Measurements from ENCODE around the gene KYNU.
"Not testable (repeated sequence)": the region's sequence is repeated elsewhere in the genome, so short reads cannot be mapped to it uniquely, and the experiment has no call there.

The KYNU gene

DNA sequence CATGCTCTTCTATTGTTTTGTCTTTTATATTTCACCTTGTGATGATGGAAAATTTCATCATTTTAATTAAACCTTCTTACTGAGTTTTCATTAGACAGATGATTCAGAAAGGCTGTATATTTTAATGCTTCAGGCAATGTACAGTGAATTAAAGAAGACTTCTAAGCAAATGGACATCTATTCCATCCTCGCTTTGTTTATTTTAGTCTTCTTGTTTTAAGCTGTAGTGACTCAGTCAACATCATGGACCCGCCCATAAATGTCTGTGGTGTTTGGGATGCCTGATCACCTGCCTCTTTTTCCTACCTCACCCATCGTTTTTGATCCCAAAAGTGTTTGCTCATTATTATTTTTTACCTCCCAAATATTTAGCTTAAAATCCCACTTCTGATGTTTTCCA is 43.1 kb downstream of the KYNU start:
- no peak for DNase-seq

DNA sequence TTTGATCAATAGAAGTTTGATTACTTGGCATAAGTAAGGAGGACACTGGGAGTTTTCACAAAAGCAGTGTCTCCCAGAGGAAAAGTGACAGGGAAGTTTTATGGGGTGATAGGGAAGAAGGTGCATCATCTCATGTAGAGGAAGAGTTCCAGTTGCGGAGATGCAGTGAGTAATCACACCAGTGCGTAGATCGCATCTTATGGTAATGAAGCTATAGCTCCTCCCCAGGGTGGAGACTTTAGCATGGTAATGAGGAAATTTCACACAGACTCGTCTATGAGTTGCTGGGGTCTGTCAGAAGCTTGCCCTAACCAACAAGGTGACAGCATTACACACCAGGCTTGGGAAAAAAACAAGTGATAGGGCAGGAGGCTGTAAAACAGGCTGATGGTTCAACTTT is 49.0 kb downstream of the KYNU start:
- no peak for DNase-seq

DNA sequence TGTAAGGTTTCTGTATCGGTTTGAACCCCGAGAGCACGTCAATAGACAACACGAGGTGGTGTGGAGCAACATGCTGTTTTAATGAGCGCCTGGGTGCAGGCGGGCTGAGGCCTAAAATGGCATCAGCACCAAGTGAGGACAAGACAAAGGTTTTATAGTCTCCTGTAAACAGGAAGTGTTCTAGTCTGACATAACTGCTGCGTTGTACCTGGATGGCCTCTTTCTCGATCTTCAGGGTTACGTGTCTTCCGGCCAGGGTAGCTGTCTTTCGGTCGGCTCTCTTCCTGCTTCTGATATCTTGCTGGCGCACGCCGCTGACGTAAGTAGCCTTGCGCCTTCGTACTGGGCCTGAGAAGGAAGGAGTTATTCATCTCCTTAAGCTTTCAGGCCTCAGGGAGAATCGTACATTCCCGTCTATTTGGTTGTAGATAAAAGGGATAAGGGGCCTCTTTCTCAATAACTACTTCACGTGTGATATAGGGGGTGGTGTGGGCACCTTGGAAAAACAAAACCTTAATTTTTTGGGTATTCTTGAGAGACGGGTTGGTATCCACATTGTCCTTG is 53.5 kb downstream of the KYNU start:
- DNase-seq = no peak

DNA sequence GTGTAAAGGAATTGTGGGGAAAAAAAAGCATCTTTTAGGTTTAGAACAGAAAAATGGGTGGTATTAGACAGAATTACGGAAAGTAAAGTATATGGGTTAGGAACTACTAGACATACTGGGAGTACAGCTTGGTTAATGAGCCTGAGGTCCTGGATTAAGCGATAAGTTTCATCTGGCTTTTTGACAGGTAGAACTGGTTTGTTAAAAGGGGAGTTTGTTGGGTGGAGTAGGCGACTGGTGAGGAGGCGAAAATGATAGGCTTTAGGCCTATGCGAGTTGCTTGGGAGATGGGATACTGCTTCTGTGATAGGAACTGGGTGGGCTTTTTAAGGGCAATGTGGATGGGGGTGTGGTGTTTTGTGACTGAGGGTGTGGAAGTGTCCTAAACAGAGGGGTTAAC is 56.5 kb downstream of the KYNU start:
- DNase-seq = no peak

DNA sequence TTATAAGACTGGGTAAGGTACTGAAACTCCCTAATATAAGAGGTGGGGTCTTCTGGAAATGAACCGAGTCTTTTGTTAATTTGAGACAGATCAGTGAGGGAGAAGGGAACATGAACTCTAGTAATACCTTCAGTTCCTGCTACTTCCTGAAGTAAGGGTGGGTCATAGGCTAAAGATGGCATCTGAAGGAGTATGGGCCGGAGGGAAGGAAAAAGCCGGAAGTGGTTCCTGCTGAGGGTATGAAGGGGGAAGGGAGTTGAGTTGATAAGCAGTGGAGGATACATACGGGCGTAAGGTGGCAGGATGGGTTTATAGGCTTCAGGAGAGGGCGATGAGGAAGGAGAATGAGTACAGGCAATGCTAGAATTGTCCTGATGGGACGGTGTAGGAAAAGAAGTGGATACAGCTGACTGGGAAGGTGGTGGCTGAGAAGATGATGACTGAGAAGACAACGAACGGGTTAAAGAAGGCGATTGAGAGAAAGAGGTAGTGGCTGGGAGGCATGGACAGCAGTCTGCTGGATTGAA is 58.2 kb downstream of the KYNU start:
- no peak for DNase-seq

DNA sequence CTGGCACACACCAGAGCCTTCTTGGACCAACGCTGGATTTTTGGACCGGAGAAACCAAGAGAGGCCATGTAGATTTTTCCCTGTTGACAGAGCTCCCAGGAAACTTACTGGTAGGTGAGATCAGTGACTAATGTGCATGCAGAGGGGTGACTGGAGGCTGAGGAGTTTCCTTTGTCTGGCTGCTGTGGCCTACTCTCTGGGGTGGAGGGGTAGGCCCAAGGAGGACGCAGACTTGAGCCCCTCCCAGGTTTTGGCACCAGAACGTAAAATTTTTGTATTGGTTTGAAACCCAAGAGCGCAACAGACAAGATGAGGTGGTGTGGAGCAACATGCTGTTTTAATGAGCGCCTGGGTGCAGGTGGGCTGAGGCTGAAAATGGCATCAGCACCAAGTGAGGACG is 59.2 kb downstream of the KYNU start:
- no peak for DNase-seq

DNA sequence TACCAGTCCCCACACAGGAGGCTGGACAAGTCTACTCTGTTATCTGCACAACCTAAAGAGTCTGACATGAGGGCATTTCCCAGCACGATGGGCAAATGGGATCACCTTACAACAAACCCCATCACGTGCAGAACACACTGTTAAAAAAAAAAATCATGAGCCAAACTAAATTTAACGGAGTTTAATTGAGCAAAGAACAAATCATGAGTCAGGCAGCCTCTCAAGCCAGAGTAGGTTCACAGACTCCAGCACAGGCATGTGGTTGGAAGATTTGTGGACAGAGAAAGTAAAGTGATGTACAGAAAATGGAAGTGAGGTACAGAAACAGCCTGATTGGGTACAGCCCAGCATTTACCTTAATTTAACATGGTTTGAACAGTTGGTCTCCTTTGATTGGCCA is 59.9 kb downstream of the KYNU start:
- DNase-seq = no peak

DNA sequence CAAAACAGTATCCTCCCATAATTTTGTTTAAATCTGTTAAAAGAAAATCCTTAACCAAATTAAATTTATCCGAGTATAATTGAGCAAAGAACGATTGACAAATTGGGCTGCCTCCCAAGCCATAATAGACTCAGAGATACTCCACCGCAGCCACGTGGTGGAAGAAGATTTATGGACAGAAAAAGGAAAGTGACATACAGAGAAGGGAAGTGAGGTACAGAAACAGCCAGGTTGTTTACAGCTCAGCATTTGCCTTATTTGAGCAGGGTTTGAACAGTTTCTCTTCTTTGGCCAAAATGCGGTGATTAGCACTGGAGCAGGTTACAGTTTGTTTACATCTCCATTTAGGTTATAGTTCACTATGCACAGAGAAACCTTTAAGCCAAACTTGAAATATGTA is 60.8 kb downstream of the KYNU start:
- DNase-seq = no peak

DNA sequence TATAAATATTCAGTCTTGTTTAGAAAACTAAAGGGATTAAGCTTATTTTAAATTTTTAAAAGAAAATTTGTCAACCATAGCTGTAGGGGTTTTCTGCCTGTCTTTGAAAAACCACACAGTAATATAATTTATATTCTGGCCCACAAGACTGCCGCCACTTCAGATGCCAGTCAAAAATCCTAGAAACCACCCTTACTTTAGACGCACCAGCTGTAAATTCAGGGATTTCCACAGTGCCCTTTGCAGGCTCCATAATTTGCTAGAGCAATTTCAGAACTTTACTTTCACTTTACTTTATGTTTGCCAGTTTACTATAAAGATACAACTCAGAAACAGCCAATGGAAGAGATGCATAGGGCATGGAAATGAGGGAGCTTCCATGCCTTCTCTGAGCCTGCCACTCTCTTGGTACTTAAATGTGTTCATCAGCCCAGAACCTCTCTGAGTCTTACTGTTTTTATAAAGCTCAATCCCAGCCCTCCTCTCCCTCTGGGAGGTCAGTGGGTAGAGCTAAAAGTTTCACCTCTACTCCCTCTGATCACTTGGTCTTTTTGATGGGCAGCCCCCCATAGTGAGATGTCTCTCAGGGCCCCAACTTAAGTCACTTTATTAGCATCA is 63.3 kb downstream of the KYNU start:
- DNase-seq = no peak

DNA sequence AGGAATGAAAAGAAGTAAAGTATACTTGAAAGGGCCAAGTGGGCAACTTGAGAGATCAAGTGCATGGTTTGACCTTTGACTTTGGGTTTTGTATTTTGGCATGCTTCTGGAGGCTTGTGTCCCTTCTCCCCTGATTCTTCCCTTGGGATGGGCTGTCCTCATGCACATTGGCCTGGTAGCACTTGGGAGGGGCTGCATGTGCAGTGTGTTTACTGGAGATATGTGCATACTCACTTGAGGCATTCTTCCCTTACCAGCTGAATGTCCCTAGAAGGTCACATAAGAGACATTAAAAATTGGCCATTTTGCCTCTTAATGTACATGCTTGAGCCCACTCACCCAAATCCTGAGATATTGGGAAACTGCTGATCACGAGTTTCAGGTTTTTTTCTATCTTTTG is 65.2 kb downstream of the KYNU start:
- DNase-seq = no peak

DNA sequence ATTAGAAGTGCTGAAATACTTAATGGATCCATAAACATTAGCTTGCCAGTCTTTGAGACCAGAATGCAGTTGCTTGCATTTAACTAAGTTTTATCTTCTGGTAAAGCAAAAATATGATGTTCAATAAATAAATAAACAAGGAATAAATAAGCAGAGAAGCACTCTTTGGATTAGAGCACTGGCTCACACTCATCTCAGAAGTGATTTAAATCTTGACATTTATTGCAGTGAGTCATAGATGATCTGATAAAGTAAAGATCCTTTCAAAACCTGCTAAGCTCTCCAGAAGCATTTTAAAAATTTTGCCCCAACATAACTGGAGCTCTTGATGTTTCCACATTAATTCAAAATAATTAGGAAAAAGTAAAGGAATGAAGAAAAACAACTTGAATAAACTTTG is 66.8 kb downstream of the KYNU start:
- DNase-seq = no peak

DNA sequence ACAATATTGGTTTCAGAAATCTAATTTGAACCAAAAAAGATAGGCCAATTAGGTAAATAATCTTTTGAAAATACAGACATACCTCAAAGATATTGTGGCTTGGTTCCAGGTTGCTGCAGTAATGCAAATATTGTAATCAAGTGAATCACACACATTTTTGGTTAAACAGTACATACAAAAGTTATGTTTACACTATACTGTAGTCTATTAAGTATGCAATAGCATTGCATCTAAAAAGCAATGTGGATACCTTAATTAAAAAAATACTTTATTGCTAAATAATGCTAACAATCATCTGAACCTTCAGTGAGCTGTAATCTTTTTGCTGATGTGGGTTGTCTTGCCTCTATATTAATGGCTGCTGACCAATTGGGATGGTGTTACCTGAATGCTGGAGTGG is 67.3 kb downstream of the KYNU start:
- DNase-seq = no peak

DNA sequence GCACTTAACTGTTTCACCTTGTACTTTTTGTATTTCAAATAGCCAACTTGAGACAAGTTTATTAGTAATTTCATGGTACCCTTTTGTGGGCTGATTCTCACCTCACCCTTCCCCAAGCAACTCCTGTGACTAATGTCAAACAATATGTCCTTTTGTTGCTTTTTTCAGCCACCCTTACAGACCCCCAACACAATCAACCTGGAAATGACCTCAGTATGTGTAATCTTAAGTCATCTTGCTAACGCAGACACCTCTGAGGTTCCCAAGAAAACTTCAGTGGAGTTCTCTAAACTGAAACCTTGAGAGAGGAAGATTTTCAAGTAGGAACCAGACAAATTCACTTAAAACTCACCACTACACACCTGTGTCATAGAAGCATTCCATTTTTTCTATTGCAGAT is 69.5 kb downstream of the KYNU start:
- DNase-seq = no peak

DNA sequence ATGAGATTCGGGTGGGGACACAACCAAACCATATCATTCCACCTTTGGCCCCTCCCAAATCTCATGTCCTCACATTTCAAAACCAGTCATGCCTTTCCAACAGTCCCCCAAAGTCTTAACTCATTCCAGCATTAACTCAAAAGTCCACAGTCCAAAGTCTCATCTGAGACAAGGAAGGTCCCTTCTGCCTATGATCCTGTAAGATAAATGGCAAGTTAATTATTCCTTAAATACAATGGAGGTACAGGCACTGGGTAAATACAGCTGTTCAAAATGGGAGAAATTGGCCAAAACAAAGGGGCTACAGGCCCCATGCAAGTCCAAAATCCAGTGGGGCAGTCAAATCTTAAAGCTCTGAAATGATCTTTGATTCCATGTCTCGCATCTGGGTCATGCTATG is 71.3 kb downstream of the KYNU start:
- not testable (repeated sequence) for DNase-seq

DNA sequence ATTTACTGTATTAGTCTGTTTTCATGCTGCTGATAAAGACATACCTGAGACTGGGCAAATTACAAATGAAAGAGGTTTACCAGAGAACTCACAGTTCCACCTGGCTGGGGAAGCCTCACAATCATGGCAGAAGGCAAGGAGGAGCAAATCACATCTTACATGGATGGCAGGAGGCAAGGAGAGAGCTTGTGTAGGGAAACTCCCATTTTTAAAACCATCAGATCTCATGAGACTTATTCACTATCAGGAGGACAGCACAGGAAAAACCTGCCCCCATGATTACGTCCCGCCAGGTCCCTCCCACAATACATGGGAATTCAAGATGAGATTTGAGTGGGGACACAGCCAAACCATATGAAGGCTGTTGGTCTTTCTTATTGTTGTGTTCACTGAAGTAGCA is 72.9 kb downstream of the KYNU start:
- not testable (repeated sequence) for DNase-seq

DNA sequence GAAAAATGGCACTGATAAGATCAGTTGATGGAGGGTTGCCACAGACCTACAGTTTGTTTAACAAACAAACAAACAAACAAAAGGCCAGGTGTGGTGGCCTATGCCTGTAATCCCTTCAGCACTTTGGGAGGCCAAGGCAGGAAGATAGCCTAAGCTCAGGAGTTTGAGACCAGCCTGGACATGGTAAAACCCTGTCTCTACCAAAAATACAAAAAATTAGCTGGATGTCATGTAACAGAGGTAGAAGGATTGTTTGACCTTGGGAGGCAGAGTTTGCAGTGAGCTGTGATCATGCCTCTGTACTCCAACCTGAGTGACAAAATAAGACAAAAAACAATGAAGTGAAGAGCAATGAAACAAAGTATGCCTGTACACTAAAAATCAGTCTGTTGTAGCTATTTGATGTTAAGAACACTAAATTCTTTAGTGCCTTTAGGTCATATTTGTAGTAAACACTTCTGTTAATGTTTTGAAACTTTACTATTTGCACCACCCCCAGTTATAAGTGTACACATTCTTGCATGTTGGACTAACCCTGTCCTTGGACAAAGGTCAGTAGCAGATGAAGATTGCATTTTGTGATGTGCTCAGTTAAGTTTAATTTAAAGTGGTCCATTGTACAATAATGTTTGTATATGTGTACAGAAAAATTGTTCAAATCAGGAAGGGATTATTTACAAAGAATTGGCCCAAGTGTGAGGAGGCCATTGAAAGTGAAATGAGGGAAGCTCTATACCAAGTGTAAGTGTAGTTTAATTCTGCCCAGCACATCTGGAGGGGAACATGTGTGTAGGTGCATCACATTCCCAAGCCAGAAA is 73.9 kb downstream of the KYNU start:
- no peak for DNase-seq

DNA sequence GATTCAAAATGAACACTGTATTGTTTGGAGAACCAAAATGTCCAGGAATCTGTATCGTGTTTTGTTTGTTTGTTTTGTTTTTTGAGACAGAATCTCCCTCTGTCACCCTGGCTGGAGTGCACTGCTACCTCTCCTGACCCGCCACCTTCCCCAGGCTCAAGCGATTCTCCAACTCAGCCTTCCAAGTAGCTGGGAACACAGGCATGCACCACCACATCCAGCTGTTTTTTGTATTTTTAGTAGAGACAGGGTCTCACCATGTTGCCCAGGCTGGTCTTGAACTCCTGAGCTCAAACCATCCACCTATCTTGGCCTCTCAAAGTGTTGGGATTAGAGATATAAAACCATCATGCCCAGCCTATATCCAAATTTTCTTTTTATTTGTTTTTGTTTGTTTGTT is 74.6 kb downstream of the KYNU start:
- DNase-seq = no peak

DNA sequence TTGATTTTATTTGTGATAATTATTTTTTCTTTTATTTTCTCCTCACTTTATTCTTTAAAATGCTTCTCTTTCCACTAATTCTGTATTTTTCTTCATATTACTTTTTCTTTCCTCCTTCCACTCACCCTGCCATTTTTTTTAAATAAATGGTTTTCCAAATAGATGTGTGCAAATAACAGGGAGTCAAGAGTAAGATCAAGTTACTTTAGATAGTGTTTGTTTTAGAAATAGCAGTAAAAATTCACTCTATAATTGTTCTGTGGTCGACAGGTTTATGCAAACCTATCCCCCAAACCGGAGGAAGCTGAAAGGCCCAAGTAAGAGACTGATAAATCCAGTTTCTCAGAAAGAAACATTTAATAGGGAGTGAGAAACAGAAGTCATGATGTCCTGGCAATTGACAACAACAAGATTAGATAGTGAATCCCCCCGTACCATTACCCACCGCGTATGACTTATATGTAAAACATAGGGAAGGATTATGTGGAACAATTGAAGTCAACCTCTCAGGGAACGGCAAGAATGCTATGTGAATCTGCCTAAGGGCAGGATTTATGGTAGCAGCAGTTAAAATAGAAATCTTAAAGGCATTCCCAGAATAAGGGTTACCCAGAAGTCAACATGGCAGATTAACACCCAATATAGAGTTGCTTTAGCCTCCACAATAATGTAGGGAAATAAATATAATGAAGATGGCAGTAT is 75.5 kb downstream of the KYNU start:
- DNase-seq = no peak

DNA sequence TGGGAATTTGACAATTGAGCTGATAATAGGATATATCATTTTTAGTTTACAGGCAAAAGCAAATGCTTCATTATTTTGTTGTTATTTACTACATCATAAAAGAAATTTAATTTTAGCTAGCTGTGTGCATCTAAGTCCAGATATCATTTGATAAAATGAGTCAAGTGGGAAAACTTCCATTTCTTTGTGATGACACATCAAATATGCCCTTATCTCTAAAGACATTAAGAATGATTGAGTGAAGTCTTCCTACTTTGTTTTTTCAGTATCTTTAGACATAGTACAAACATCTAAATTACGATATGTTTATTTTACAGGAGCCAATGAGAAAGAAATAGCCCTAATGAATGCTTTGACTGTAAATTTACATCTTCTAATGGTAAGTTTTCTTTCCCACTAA is 77.0 kb downstream of the KYNU start:
- no peak for DNase-seq

DNA sequence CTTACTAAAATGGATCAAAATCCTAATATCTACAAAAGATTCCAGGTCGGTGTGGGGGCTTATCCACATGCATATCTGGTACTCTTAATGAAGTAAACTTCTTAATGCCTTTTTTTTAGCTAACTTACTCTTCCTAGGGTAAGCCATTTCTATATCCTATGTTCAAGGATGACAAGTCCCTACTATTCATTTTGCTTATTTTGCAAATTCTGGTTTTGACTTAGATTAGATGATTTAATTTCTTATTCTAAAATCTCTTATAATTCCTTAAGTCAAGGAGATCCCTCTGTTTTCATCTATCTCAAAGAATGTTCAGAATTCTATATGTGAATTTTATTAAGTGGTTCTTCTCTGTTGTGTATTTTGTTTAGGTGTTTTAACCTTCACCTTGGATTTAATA is 79.7 kb downstream of the KYNU start:
- no peak for DNase-seq

DNA sequence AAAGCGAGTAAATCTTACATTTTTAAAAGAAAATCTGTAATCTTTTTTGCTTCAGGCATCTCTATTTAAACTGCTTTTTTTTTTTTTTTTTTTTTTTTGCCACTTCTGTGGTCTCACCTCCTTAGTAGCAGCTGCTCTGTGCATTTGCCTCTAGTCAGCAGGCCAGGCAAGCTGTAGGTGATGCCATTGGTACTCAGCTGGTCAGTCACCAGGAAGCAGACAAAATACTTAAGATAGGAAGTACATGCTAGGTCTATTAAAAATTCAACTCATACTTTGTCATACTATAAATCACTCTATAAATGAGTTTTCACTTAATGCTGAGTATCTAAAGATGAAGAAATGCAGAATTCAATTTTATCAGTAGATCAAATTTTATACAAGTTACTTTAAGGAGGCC is 83.7 kb downstream of the KYNU start:
- no peak for DNase-seq

DNA sequence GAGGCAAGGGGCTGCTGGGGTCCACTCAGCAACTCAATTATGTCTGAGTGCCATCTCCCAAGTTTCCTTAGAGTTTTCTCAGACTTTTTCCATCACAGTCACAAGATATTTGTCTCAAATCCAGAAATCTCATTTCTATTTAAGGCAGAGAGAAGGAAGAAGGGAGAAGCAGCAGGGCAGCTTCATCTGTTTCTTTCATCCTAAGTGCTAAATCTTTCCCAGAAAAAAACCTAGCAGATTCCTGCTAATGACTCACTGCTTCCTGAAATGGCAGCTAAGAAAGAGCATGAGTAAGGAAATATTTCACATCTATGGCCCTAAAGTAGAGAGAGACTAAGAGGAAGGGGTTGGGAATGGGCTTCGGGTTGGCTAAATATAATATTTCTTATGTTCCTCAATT is 88.0 kb downstream of the KYNU start:
- DNase-seq = no peak

DNA sequence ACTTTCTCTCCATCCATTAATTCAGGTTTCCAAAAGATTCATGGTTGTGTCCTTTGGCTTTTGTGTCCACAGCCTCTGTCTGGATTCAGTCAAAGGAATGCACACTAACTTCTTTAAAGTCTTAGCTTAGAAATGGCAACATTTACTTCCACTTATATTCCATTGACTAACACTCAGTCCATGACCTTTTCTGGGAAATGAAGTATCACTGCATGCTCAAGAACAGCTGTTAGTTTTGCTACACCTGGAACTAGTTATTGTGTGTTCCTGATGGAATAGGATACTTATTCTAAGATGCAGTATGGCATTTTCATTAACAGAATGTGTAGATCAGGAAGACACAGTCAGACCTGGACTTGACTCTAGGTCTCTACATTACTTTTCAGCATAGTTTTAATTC is 88.8 kb downstream of the KYNU start:
- DNase-seq = no peak

DNA sequence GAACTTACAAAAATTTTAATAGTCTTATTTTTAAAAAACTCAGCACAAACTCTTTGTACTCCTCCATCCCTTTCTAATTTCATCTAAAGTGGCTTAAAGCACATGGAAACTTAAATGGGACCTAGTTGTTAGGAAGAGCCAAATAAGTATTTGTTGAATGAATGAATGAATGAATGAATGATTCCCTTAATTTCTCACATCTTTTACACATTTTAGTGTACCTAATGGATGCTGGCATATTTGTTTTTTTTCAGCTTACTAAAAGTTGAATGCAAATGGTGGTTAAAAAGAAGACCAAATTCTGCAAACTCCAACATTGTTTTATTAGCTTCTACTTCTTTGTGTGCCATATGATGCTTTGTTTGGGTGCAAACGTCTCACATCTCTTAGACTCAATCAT is 89.6 kb downstream of the KYNU start:
- no peak for DNase-seq
